ENCODE measurements around the gene MYO16. TPM values are rescaled to one million over a fixed set of nuclear protein-coding genes. Genes with fewer than 3 reads are reported as not detected.
"Not testable (repeated sequence)": the region's sequence is repeated elsewhere in the genome, so short reads cannot be mapped to it uniquely, and the experiment has no call there.

The MYO16 gene
- total RNA-seq, 1 experiment from 2014 or later, result not detected

GRCh38 chr13:108911807-108912206 lies 282.4 kb downstream of the MYO16 start:
- H3K4me2 ChIP-seq (ENCODE audit: insufficient read depth, insufficient read length, low read length), result no peak overlapping the region
- no peak overlapping the region; a peak in 1 of 7 replicates for H3K27ac Mint-ChIP-seq
- H2AFZ ChIP-seq (ENCODE audit: low read length), result no peak overlapping the region
- H2BK12ac ChIP-seq (ENCODE audit: insufficient read length, low read depth, low read length), result no peak overlapping the region
- no peak overlapping the region for H3K14ac ChIP-seq (ENCODE audit: insufficient read depth, low read length)
- no peak overlapping the region for H2BK20ac ChIP-seq (ENCODE audit: low read depth, low read length, poor library complexity, severe bottlenecking)
- H3K79me2 ChIP-seq (ENCODE audit: insufficient read depth, low read length), result no peaks in the 10 kb centered on the region
- no peak overlapping the region for H3K9ac ChIP-seq (ENCODE audit: extremely low read depth, insufficient read length, low read length)
- H2BK15ac ChIP-seq (ENCODE audit: low read depth, low read length), result no peak overlapping the region
- no peaks in the 10 kb centered on the region for H3K27me3 Mint-ChIP-seq (ENCODE audit: low read depth)
- H4K5ac ChIP-seq (ENCODE audit: insufficient read length, low read depth, low read length), result no peak overlapping the region
- no peak overlapping the region for H2BK120ac ChIP-seq (ENCODE audit: low read depth, low read length, poor library complexity, severe bottlenecking)
- no peak for DNase-seq
- no peak overlapping the region for H3K4ac ChIP-seq (ENCODE audit: low read depth, low read length)
- no peaks in the 10 kb centered on the region for H3K9me3 ChIP-seq (ENCODE audit: control insufficient read depth, low read depth, low read length)
- H3K4me1 Mint-ChIP-seq, result peaks cover 21% of the 10 kb centered on the region in 2 experiments
- H3K27me3 ChIP-seq (ENCODE audit: insufficient read depth, low read length), result no peaks in the 10 kb centered on the region
- no peak overlapping the region for H3K56ac ChIP-seq (ENCODE audit: insufficient read length, low read depth, low read length)
- no peak overlapping the region for H3K27ac ChIP-seq (ENCODE audit: insufficient read length, low read depth, low read length)
- no peaks in the 10 kb centered on the region for H3K23me2 ChIP-seq (ENCODE audit: insufficient read length, low read depth, low read length, poor library complexity, severe bottlenecking)
- TF ChIP-seq, protein P1, sequence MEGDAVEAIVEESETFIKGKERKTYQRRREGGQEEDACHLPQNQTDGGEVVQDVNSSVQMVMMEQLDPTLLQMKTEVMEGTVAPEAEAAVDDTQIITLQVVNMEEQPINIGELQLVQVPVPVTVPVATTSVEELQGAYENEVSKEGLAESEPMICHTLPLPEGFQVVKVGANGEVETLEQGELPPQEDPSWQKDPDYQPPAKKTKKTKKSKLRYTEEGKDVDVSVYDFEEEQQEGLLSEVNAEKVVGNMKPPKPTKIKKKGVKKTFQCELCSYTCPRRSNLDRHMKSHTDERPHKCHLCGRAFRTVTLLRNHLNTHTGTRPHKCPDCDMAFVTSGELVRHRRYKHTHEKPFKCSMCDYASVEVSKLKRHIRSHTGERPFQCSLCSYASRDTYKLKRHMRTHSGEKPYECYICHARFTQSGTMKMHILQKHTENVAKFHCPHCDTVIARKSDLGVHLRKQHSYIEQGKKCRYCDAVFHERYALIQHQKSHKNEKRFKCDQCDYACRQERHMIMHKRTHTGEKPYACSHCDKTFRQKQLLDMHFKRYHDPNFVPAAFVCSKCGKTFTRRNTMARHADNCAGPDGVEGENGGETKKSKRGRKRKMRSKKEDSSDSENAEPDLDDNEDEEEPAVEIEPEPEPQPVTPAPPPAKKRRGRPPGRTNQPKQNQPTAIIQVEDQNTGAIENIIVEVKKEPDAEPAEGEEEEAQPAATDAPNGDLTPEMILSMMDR (conservative IDR thresholded peaks at IDR 0.05), result no peak
- no peak overlapping the region for H2BK5ac ChIP-seq (ENCODE audit: insufficient read length, low read length)
- H3K36me3 Mint-ChIP-seq (ENCODE audit: insufficient read depth in 1 of 3, low read depth in 3 of 3), result no peaks in the 10 kb centered on the region
- no peak overlapping the region for H4K8ac ChIP-seq (replicated peaks; ENCODE audit: insufficient read length, low read depth, low read length)
- H3K18ac ChIP-seq (ENCODE audit: insufficient read length, low read depth, low read length), result no peak overlapping the region
- no peak overlapping the region for H3K23ac ChIP-seq (ENCODE audit: insufficient read length, low read depth, low read length)
- H3K4me1 ChIP-seq (ENCODE audit: insufficient read depth, low read length), result no peaks in the 10 kb centered on the region; the same call in 1 of the 2 replicates
- H3K79me1 ChIP-seq (ENCODE audit: insufficient read depth, low read depth, low read length, poor library complexity, severe bottlenecking), result no peaks in the 10 kb centered on the region
- no peak overlapping the region for H3T11ph ChIP-seq (ENCODE audit: low read length)
- no CpG with 5 or more reads among the region's 2 CpGs for WGBS (ENCODE audit: extremely low coverage, insufficient read length, low lambda C conversion rate)
- H4K20me1 ChIP-seq (ENCODE audit: control insufficient read depth, insufficient read depth, insufficient read length), result no peaks in the 10 kb centered on the region
- no peak overlapping the region for H4K91ac ChIP-seq (ENCODE audit: insufficient read length, low read depth, low read length)
- no peak overlapping the region for H2AK5ac ChIP-seq (ENCODE audit: insufficient read length, low read length)
- H3K9me3 Mint-ChIP-seq, result no peaks in the 10 kb centered on the region; a peak in 2 of 5 replicates
- no peak overlapping the region for H3K4me3 Mint-ChIP-seq

DNA sequence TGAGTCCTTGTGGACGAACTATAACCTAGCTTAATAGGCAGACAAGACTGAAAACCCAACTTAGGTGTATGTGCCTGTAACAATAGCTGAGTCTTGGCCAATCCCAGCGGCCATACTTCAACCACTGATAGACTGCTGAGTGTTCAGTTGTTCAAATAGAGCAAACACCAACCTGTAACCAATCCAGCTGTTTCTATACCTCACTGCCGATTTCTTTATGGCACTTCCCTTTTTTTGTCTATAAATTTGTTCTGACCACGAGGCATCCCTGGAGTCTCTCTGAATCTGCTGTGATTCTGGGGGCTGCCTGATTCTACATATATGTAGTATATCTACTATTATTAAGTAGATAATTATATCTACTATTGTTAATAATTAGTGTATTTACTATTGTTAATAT lies 284.3 kb downstream of the MYO16 start:
- not testable (repeated sequence) for H3K23me2 ChIP-seq (ENCODE audit: insufficient read length, low read depth, low read length, poor library complexity, severe bottlenecking); H3K79me1 ChIP-seq (ENCODE audit: insufficient read depth, low read depth, low read length, poor library complexity, severe bottlenecking); H4K20me1 ChIP-seq (ENCODE audit: control insufficient read depth, insufficient read depth, insufficient read length); H3K27ac Mint-ChIP-seq; H3K23ac ChIP-seq (ENCODE audit: insufficient read length, low read depth, low read length); H4K8ac ChIP-seq (replicated peaks; ENCODE audit: insufficient read length, low read depth, low read length); H3K56ac ChIP-seq (ENCODE audit: insufficient read length, low read depth, low read length); H3K9me3 ChIP-seq (ENCODE audit: control insufficient read depth, low read depth, low read length); H4K5ac ChIP-seq (ENCODE audit: insufficient read length, low read depth, low read length); H2BK15ac ChIP-seq (ENCODE audit: low read depth, low read length); H3K27ac ChIP-seq (ENCODE audit: insufficient read length, low read depth, low read length); H3K36me3 Mint-ChIP-seq (ENCODE audit: insufficient read depth in 1 of 3, low read depth in 3 of 3); H2BK12ac ChIP-seq (ENCODE audit: insufficient read length, low read depth, low read length); DNase-seq; H2BK5ac ChIP-seq (ENCODE audit: insufficient read length, low read length); H2AFZ ChIP-seq (ENCODE audit: low read length); H4K91ac ChIP-seq (ENCODE audit: insufficient read length, low read depth, low read length); H3K4me2 ChIP-seq (ENCODE audit: insufficient read depth, insufficient read length, low read length); H3K18ac ChIP-seq (ENCODE audit: insufficient read length, low read depth, low read length); H3K4me3 Mint-ChIP-seq; H3K14ac ChIP-seq (ENCODE audit: insufficient read depth, low read length); H3K79me2 ChIP-seq (ENCODE audit: insufficient read depth, low read length); H3K27me3 ChIP-seq (ENCODE audit: insufficient read depth, low read length); H3K9ac ChIP-seq (ENCODE audit: extremely low read depth, insufficient read length, low read length); H3T11ph ChIP-seq (ENCODE audit: low read length); H3K4me1 ChIP-seq (ENCODE audit: insufficient read depth, low read length); H3K9me3 Mint-ChIP-seq; H2BK20ac ChIP-seq (ENCODE audit: low read depth, low read length, poor library complexity, severe bottlenecking); H2AK5ac ChIP-seq (ENCODE audit: insufficient read length, low read length); H3K4ac ChIP-seq (ENCODE audit: low read depth, low read length); H3K27me3 Mint-ChIP-seq (ENCODE audit: low read depth); H2BK120ac ChIP-seq (ENCODE audit: low read depth, low read length, poor library complexity, severe bottlenecking)
- H3K4me1 Mint-ChIP-seq, result peaks cover 21% of the 10 kb centered on the region in 2 experiments
- WGBS (ENCODE audit: extremely low coverage, insufficient read length, low lambda C conversion rate), result no CpG with 5 or more reads among the region's 4 CpGs
